BJ (cell line): ENCODE data around the gene PCDHB1. TPM values are rescaled to one million over a fixed set of nuclear protein-coding genes. Genes with fewer than 3 reads are reported as not detected.
"Not testable (repeated sequence)": the region's sequence is repeated elsewhere in the genome, so short reads cannot be mapped to it uniquely, and the experiment has no call there.

Experiments
- CTCF ChIA-PET: fragments of 350-600 bp; formaldehyde crosslinking; extraction: SDS; loops from one replicate; lab custom pipeline; 2021; ENCODE audit warnings: antibody characterized with exemption, inconsistent platforms; lab: Yijun Ruan, JAX
- POLR2A ChIA-PET: fragments of 300-600 bp; sonication (Branson Sonifier 250); formaldehyde crosslinking; extraction: SDS; loops from one replicate; lab custom pipeline; 2021; ENCODE audit warnings: antibody characterized with exemption; lab: Charles Lee
- DNase-seq: peaks from one replicate; pipeline ENCODE4 v3.0.0-alpha.2; 2011; ENCODE audit warnings: low read depth
- H3K27me3 ChIP-seq: 2 replicates; pipeline ENCODE4 v1.6.0; 2011; ENCODE audit warnings: low read length; ENCODE audit not compliant: control insufficient read depth, insufficient read depth
- H3K36me3 ChIP-seq: 2 replicates; pipeline ENCODE4 v1.5.1; 2011; ENCODE audit warnings: low read length; ENCODE audit not compliant: control insufficient read depth, insufficient read depth
- H3K4me3 ChIP-seq: 2 replicates; pipeline ENCODE4 v1.5.1; 2011; ENCODE audit warnings: low read depth, mild to moderate bottlenecking, control low read depth, low read length
- polyA plus RNA-seq: library from polyadenylated mRNA; depleted of rRNA; stranded (reverse); fragments of >200 nt; gene quantifications from 2 replicates; pipeline ENCODE4 v1.2.3, GENCODE V29; 2011; rRNA removed
- TF ChIP-seq, protein P1 (sequence below): IDR thresholded peaks from 2 replicates; pipeline ENCODE4 v1.5.1; 2011; ENCODE audit warnings: low read depth, mild to moderate bottlenecking, control low read depth, inconsistent platforms, low read length, moderate library complexity; ENCODE audit not compliant: insufficient read depth

The PCDHB1 gene
- polyA plus RNA-seq, 1 experiment = not detected

GRCh38 chr5:141100243-141100805 is 49.1 kb downstream of the PCDHB1 start, which contains the start of gene PCDHB3:
TSS of gene PCDHB3 (plus strand) at chr5:141100473. CDS start at chr5:141100650, 177 bp downstream.
- Histone ChIP-seq H3K27me3 (no peaks in the 10 kb centered on the region), H3K4me3 (peak within 1 kb of the TSS; percentile 27), H3K36me3 (no peaks in the 10 kb centered on the region)
- DNase-seq = no peak
- ChIA-PET CTCF (no interaction called here), POLR2A (no interaction called here)
- TF ChIP-seq, protein P1, sequence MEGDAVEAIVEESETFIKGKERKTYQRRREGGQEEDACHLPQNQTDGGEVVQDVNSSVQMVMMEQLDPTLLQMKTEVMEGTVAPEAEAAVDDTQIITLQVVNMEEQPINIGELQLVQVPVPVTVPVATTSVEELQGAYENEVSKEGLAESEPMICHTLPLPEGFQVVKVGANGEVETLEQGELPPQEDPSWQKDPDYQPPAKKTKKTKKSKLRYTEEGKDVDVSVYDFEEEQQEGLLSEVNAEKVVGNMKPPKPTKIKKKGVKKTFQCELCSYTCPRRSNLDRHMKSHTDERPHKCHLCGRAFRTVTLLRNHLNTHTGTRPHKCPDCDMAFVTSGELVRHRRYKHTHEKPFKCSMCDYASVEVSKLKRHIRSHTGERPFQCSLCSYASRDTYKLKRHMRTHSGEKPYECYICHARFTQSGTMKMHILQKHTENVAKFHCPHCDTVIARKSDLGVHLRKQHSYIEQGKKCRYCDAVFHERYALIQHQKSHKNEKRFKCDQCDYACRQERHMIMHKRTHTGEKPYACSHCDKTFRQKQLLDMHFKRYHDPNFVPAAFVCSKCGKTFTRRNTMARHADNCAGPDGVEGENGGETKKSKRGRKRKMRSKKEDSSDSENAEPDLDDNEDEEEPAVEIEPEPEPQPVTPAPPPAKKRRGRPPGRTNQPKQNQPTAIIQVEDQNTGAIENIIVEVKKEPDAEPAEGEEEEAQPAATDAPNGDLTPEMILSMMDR = peak; percentile 37

DNA sequence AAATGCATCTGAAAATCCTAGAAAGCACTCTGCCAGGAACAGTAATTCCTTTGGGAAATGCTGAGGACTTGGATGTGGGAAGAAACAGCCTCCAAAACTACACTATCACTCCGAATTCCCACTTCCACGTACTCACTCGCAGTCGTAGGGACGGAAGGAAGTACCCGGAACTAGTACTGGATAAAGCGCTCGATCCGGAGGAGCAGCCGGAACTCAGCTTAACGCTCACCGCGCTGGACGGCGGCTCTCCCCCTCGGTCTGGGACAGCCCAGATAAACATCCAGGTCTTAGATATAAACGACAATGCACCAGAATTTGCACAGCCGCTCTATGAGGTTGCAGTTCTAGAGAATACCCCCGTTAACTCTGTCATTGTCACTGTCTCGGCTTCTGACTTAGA is 49.9 kb downstream of the PCDHB1 start:
- ChIA-PET CTCF (interaction anchor here (0.8 kb wide), 1 partner anchor 225 kb away, joined by 3 read pairs; no protein-coding TSS in a partner anchor), POLR2A (no interaction called here)
- H3K27me3 ChIP-seq = no peaks in the 10 kb centered on the region
- H3K4me3 ChIP-seq = peak overlapping the region; percentile 6
- no peaks in the 10 kb centered on the region for H3K36me3 ChIP-seq
- DNase-seq = no peak
- TF ChIP-seq, protein P1 = no peak

DNA sequence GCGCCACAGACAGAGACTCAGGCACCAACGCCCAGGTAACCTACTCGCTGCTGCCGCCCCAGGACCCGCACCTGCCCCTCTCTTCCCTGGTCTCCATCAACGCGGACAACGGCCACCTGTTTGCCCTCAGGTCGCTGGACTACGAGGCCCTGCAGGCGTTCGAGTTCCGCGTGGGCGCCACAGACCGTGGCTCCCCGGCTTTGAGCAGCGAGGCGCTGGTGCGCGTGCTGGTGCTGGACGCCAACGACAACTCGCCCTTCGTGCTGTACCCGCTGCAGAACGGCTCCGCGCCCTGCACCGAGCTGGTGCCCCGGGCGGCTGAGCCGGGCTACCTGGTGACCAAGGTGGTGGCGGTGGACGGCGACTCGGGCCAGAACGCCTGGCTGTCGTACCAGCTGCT is 50.9 kb downstream of the PCDHB1 start:
- POLR2A ChIA-PET, H3K4me3 ChIP-seq, H3K27me3 ChIP-seq, H3K36me3 ChIP-seq, DNase-seq, CTCF ChIA-PET: not testable (repeated sequence)

GRCh38 chr5:141102471-141102870 is 51.3 kb downstream of the PCDHB1 start:
- H3K36me3 ChIP-seq, DNase-seq, H3K4me3 ChIP-seq, H3K27me3 ChIP-seq, CTCF ChIA-PET, POLR2A ChIA-PET: not testable (repeated sequence)

DNA sequence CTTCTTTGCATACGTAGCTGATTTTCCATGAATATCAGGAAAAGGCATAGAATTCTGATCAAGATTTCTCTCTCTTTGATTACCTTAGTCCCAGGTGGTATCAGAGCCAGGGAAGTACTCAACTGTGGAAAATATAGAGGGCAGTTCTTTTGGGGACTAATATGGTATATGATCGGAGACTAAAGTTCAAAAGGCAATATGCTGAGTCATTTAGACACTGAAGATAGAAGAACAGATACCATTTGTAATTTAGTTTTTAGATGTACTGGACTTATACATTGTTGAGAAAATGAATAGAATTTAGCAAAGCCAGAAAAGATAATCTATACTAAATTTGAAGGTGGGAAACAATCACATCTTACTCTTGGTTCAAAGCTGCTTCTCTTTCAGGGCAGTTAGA is 54.2 kb downstream of the PCDHB1 start:
- TF ChIP-seq, protein P1 = no peak
- ChIA-PET CTCF (no interaction called here), POLR2A (no interaction called here)

More for the DNA sequence above, 54.2 kb downstream of the PCDHB1 start:
- Histone ChIP-seq H3K27me3 (no peaks in the 10 kb centered on the region), H3K4me3 (no peak overlapping the region), H3K36me3 (no peaks in the 10 kb centered on the region)
- no peak for DNase-seq

Other genes with a start within 250 kb of the PCDHB1 start
- gene PCDHA4, start 244.3 kb upstream of the PCDHB1 start, polyA plus RNA-seq = 0.22 and 0.25 TPM in 2 replicates
- not detected in 2 replicates for gene PCDHA5, start 229.8 kb upstream of the PCDHB1 start, polyA plus RNA-seq
- gene PCDHA6, start 223.4 kb upstream of the PCDHB1 start, polyA plus RNA-seq = 0.02 and 0.09 TPM in 2 replicates
- 0.44 TPM in 2 replicates for gene PCDHA7, start 217.1 kb upstream of the PCDHB1 start, polyA plus RNA-seq
- 0.01 and 0.02 TPM in 2 replicates for gene PCDHA8, start 210.2 kb upstream of the PCDHB1 start, polyA plus RNA-seq
- gene PCDHA9, start 203.0 kb upstream of the PCDHB1 start, polyA plus RNA-seq = 0.01 and 0.06 TPM in 2 replicates
- gene PCDHA10, start 195.5 kb upstream of the PCDHB1 start, polyA plus RNA-seq = 0.02 TPM in 2 replicates
- gene PCDHA11, start 182.4 kb upstream of the PCDHB1 start, polyA plus RNA-seq = not detected in 2 replicates
- gene PCDHA12, start 176.1 kb upstream of the PCDHB1 start, polyA plus RNA-seq = not detected in 2 replicates
- gene PCDHA13, start 169.2 kb upstream of the PCDHB1 start, polyA plus RNA-seq = not detected in 2 replicates
- gene PCDHAC1, start 125.1 kb upstream of the PCDHB1 start, polyA plus RNA-seq = 0.02 TPM in 1 of 2 replicates, not detected in the other
- 0.06 TPM in 1 of 2 replicates, not detected in the other for gene PCDHAC2, start 84.9 kb upstream of the PCDHB1 start, polyA plus RNA-seq
- gene PCDHB2, start 43.2 kb downstream of the PCDHB1 start, polyA plus RNA-seq = 0.42 and 0.99 TPM in 2 replicates
- 0.23 and 0.31 TPM in 2 replicates for gene PCDHB3, start 49.1 kb downstream of the PCDHB1 start, polyA plus RNA-seq
- gene PCDHB4, start 70.4 kb downstream of the PCDHB1 start, polyA plus RNA-seq = 0.02 TPM in 2 replicates
- gene PCDHB5, start 83.8 kb downstream of the PCDHB1 start, polyA plus RNA-seq = 0.18 and 0.22 TPM in 2 replicates
- 0.20 and 0.26 TPM in 2 replicates for gene PCDHB6, start 98.7 kb downstream of the PCDHB1 start, polyA plus RNA-seq
- gene PCDHB7, start 121.3 kb downstream of the PCDHB1 start, polyA plus RNA-seq = 0.31 and 0.44 TPM in 2 replicates
- gene PCDHB8, start 126.4 kb downstream of the PCDHB1 start, polyA plus RNA-seq = 0.11 and 0.17 TPM in 2 replicates
- 0.21 and 0.32 TPM in 2 replicates for gene PCDHB16, start 131.0 kb downstream of the PCDHB1 start, polyA plus RNA-seq
- gene PCDHB9, start 135.8 kb downstream of the PCDHB1 start, polyA plus RNA-seq = 0.22 and 0.49 TPM in 2 replicates
- gene PCDHB10, start 141.0 kb downstream of the PCDHB1 start, polyA plus RNA-seq = 0.18 and 0.28 TPM in 2 replicates
- 0.10 and 0.22 TPM in 2 replicates for gene PCDHB11, start 148.3 kb downstream of the PCDHB1 start, polyA plus RNA-seq
- 0.09 and 0.13 TPM in 2 replicates for gene PCDHB12, start 157.3 kb downstream of the PCDHB1 start, polyA plus RNA-seq
- 0.16 and 0.23 TPM in 2 replicates for gene PCDHB13, start 162.5 kb downstream of the PCDHB1 start, polyA plus RNA-seq
- gene PCDHB14, start 172.0 kb downstream of the PCDHB1 start, polyA plus RNA-seq = 0.42 and 0.47 TPM in 2 replicates
- gene PCDHB15, start 194.0 kb downstream of the PCDHB1 start, polyA plus RNA-seq = 0.45 and 0.52 TPM in 2 replicates